WTC11 (cell line): ENCODE data around the gene TACR2. TPM values are rescaled to one million over a fixed set of nuclear protein-coding genes. Genes with fewer than 3 reads are reported as not detected.

Experiments
- ATAC-seq: fragments of 200-7000 bp; cut with Tn5 transposase; 2 replicates; pipeline ENCODE4 v1.10.0; 2021; ENCODE audit warnings: mild to moderate bottlenecking, moderate library complexity
- CTCF ChIA-PET: fragments of 300-600 bp; sonication (Branson Sonifier 250); formaldehyde crosslinking; loops from one replicate; lab custom pipeline; 2021; ENCODE audit warnings: antibody characterized with exemption; lab: Charles Lee
- POLR2A ChIA-PET: fragments of 350-600 bp; sonication (Branson Sonifier 250); formaldehyde crosslinking; loops from one replicate; lab custom pipeline; 2021; ENCODE audit warnings: antibody characterized with exemption; lab: Charles Lee
- DNase-seq: peaks from one replicate; pipeline ENCODE4 v3.0.0; 2021; ENCODE audit warnings: low spot score
- H3K27ac Mint-ChIP-seq: 2 replicates; pipeline ENCODE4 v1.8.0; 2021; ENCODE audit warnings: mixed read lengths
- H3K27me3 Mint-ChIP-seq: 2 replicates; pipeline ENCODE4 v1.8.0; 2021; ENCODE audit warnings: low read depth, mild to moderate bottlenecking, moderate library complexity, mixed read lengths
- H3K36me3 Mint-ChIP-seq: 2 replicates; pipeline ENCODE4 v1.8.0; 2021; ENCODE audit warnings: mixed read lengths
- H3K4me1 Mint-ChIP-seq: 2 replicates; pipeline ENCODE4 v1.8.0; 2022; ENCODE audit warnings: mixed read lengths
- H3K4me3 Mint-ChIP-seq: 2 replicates; pipeline ENCODE4 v1.8.0; 2021; ENCODE audit warnings: mild to moderate bottlenecking, moderate library complexity, mixed read lengths
- H3K9me3 Mint-ChIP-seq: 2 replicates; pipeline ENCODE4 v1.8.0; 2021; ENCODE audit warnings: mixed read lengths
- ATF1 ChIP-seq: sonication (generic); formaldehyde crosslinking; IDR thresholded peaks from 2 replicates; pipeline ENCODE4 v1.8.1; 2023; ENCODE audit warnings: mild to moderate bottlenecking, moderate library complexity, missing genetic modification reagents
- CREM ChIP-seq: sonication (generic); formaldehyde crosslinking; IDR thresholded peaks from 2 replicates; pipeline ENCODE4 v1.8.1; 2022; ENCODE audit warnings: mild to moderate bottlenecking, missing genetic modification reagents, moderate library complexity
- EMX1 ChIP-seq: fragments of 250-450 bp; sonication (Bioruptor Pico); IDR thresholded peaks from 2 replicates; pipeline ENCODE4 v1.8.0; 2021; ENCODE audit warnings: mild to moderate bottlenecking
- ESRRA ChIP-seq: sonication (generic); formaldehyde crosslinking; IDR thresholded peaks from 2 replicates; pipeline ENCODE4 v1.8.1; 2022; ENCODE audit warnings: mild to moderate bottlenecking, missing genetic modification reagents, borderline replicate concordance
- JUN ChIP-seq: sonication (generic); formaldehyde crosslinking; IDR thresholded peaks from 2 replicates; pipeline ENCODE4 v1.8.0; 2023; ENCODE audit warnings: mild to moderate bottlenecking, missing genetic modification reagents
- MXD4 ChIP-seq: fragments of 250-450 bp; sonication (Bioruptor Pico); IDR thresholded peaks from 2 replicates; pipeline ENCODE4 v1.8.0; 2021; ENCODE audit warnings: mild to moderate bottlenecking, moderate library complexity, borderline replicate concordance
- NFYB ChIP-seq: sonication (generic); formaldehyde crosslinking; conservative IDR thresholded peaks from 2 replicates; pipeline ENCODE4 v1.8.0; 2022; ENCODE audit warnings: low read depth, missing genetic modification reagents
- PREB ChIP-seq: sonication (generic); formaldehyde crosslinking; IDR thresholded peaks from 2 replicates; pipeline ENCODE4 v1.8.1; 2022; ENCODE audit warnings: mild to moderate bottlenecking, missing genetic modification reagents, moderate library complexity, borderline replicate concordance
- RELA ChIP-seq: sonication (generic); formaldehyde crosslinking; IDR thresholded peaks from 2 replicates; pipeline ENCODE4 v1.8.1; 2022; ENCODE audit warnings: missing genetic modification reagents, mild to moderate bottlenecking, borderline replicate concordance
- RORB ChIP-seq: fragments of 250-450 bp; sonication (Bioruptor Pico); IDR thresholded peaks from 2 replicates; pipeline ENCODE4 v1.9.0; 2021; ENCODE audit warnings: mild to moderate bottlenecking
- SOX15 ChIP-seq: fragments of 250-450 bp; sonication (Bioruptor Pico); IDR thresholded peaks from 2 replicates; pipeline ENCODE4 v1.9.0; 2021; ENCODE audit warnings: mild to moderate bottlenecking
- ZBTB21 ChIP-seq: sonication (generic); formaldehyde crosslinking; IDR thresholded peaks from 2 replicates; pipeline ENCODE4 v1.8.1; 2023; ENCODE audit warnings: mild to moderate bottlenecking, missing genetic modification reagents, borderline replicate concordance
- ZNF121 ChIP-seq: sonication (generic); formaldehyde crosslinking; IDR thresholded peaks from 2 replicates; pipeline ENCODE4 v1.8.0; 2023; ENCODE audit warnings: missing genetic modification reagents
- ZNF219 ChIP-seq: sonication (generic); formaldehyde crosslinking; IDR thresholded peaks from 2 replicates; pipeline ENCODE4 v1.8.0; 2023; ENCODE audit warnings: missing genetic modification reagents, mild to moderate bottlenecking, borderline replicate concordance
- ZNF396 ChIP-seq: fragments of 250-450 bp; sonication (Bioruptor Pico); IDR thresholded peaks from 2 replicates; pipeline ENCODE4 v1.8.0; 2021; ENCODE audit warnings: mild to moderate bottlenecking, moderate library complexity, borderline replicate concordance
- ZNF423 ChIP-seq: fragments of 250-450 bp; sonication (Bioruptor Pico); IDR thresholded peaks from 2 replicates; pipeline ENCODE4 v2.1.2; 2022; ENCODE audit warnings: mild to moderate bottlenecking, moderate library complexity
- ZNF425 ChIP-seq: fragments of 250-450 bp; sonication (Bioruptor Pico); conservative IDR thresholded peaks from 2 replicates; pipeline ENCODE4 v1.9.0; 2021; ENCODE audit warnings: mild to moderate bottlenecking
- ZNF671 ChIP-seq: fragments of 250-450 bp; sonication (Bioruptor Pico); IDR thresholded peaks from 2 replicates; pipeline ENCODE4 v1.8.0; 2021; ENCODE audit warnings: mild to moderate bottlenecking
- total RNA-seq: library from RNA; stranded (reverse); gene quantifications from 3 replicates; pipeline ENCODE4 v1.2.3, GENCODE V29; 2021
- TF ChIP-seq, protein P1 (sequence below): sonication (generic); formaldehyde crosslinking; IDR thresholded peaks from 2 replicates; pipeline ENCODE4 v1.8.0; 2022; ENCODE audit warnings: mild to moderate bottlenecking, missing genetic modification reagents
- TF ChIP-seq, protein P2 (sequence below): sonication (generic); formaldehyde crosslinking; IDR thresholded peaks from 2 replicates; pipeline ENCODE4 v1.8.1; 2022; ENCODE audit warnings: low read depth, missing genetic modification reagents, borderline replicate concordance
- TF ChIP-seq, protein P3 (sequence below): fragments of 200-600 bp; IDR thresholded peaks from 2 replicates; pipeline ENCODE4 v1.8.0; 2022; ENCODE audit warnings: antibody characterized with exemption

TACR2 gene
- total RNA-seq, 1 experiment from 2014 or later = 0.20 TPM

- no peak for TF ChIP-seq JUN
- TF ChIP-seq, protein P1, sequence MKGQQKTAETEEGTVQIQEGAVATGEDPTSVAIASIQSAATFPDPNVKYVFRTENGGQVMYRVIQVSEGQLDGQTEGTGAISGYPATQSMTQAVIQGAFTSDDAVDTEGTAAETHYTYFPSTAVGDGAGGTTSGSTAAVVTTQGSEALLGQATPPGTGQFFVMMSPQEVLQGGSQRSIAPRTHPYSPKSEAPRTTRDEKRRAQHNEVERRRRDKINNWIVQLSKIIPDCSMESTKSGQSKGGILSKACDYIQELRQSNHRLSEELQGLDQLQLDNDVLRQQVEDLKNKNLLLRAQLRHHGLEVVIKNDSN (CRISPR knock-in tag) = no peak
- TF ChIP-seq SOX15 (CRISPR knock-in tag) = no peak
- no peak for TF ChIP-seq ZNF671 (CRISPR knock-in tag)
- TF ChIP-seq MXD4 (CRISPR knock-in tag) = no peak
- TF ChIP-seq, protein P2, sequence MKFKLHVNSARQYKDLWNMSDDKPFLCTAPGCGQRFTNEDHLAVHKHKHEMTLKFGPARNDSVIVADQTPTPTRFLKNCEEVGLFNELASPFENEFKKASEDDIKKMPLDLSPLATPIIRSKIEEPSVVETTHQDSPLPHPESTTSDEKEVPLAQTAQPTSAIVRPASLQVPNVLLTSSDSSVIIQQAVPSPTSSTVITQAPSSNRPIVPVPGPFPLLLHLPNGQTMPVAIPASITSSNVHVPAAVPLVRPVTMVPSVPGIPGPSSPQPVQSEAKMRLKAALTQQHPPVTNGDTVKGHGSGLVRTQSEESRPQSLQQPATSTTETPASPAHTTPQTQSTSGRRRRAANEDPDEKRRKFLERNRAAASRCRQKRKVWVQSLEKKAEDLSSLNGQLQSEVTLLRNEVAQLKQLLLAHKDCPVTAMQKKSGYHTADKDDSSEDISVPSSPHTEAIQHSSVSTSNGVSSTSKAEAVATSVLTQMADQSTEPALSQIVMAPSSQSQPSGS (CRISPR knock-in tag) = no peak
- TF ChIP-seq NFYB (CRISPR knock-in tag) = no peak
- no peak for TF ChIP-seq ZNF219 (CRISPR knock-in tag)
- TF ChIP-seq ZNF121 (CRISPR knock-in tag) = no peak
- no peak for TF ChIP-seq PREB (CRISPR knock-in tag)
Observed at GRCh38 chr10:69434926-69435325, 18.2 kb upstream of the TACR2 start (continued).

- POLR2A ChIA-PET = no interaction called here
- Mint-ChIP-seq H3K4me3 (no peak overlapping the region), H3K4me1 (peaks cover under 1% of the 10 kb centered on the region; the same call in 1 of the 2 replicates), H3K9me3 (peaks cover 4% of the 10 kb centered on the region; the same call in 1 of the 2 replicates), H3K36me3 (no peaks in the 10 kb centered on the region), H3K27ac (no peak overlapping the region), H3K27me3 (peaks cover 3% of the 10 kb centered on the region; the same call in 1 of the 2 replicates)
- ATAC-seq (no peak), DNase-seq (no peak)
- CTCF ChIA-PET = interaction anchor here (0.8 kb wide), 1 partner anchor 16 kb away, joined by 4 read pairs; no protein-coding TSS in a partner anchor
- TF ChIP-seq RELA (CRISPR knock-in tag) (no peak), ESRRA (CRISPR knock-in tag) (no peak), ATF1 (CRISPR knock-in tag) (no peak), ZBTB21 (no peak), ZNF396 (CRISPR knock-in tag) (no peak), RORB (no peak), EMX1 (CRISPR knock-in tag) (no peak), ZNF425 (CRISPR knock-in tag) (no peak), ZNF423 (CRISPR knock-in tag) (no peak), CREM (CRISPR knock-in tag) (no peak)
- TF ChIP-seq, protein P3, sequence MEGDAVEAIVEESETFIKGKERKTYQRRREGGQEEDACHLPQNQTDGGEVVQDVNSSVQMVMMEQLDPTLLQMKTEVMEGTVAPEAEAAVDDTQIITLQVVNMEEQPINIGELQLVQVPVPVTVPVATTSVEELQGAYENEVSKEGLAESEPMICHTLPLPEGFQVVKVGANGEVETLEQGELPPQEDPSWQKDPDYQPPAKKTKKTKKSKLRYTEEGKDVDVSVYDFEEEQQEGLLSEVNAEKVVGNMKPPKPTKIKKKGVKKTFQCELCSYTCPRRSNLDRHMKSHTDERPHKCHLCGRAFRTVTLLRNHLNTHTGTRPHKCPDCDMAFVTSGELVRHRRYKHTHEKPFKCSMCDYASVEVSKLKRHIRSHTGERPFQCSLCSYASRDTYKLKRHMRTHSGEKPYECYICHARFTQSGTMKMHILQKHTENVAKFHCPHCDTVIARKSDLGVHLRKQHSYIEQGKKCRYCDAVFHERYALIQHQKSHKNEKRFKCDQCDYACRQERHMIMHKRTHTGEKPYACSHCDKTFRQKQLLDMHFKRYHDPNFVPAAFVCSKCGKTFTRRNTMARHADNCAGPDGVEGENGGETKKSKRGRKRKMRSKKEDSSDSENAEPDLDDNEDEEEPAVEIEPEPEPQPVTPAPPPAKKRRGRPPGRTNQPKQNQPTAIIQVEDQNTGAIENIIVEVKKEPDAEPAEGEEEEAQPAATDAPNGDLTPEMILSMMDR = no peak
- TF ChIP-seq, all 79 proteins: peak for 0
Observed at GRCh38 chr10:69434169-69434568, 17.5 kb upstream of the TACR2 start.
